GM18867 (cell line): ENCODE measurements around the gene HOXC9.
"Not testable (repeated sequence)": the region's sequence is repeated elsewhere in the genome, so short reads cannot be mapped to it uniquely, and the experiment has no call there.

Experiments
- ATAC-seq: cut with Tn5 transposase; IDR thresholded peaks from one replicate; pipeline ENCODE4 v1.9.1; 2021; ENCODE audit warnings: mild to moderate bottlenecking, moderate library complexity; ENCODE audit not compliant: unreplicated experiment

Gene HOXC9

GRCh38 chr12:54036620-54037359, 36.8 kb downstream of the HOXC9 start:
- no peak for ATAC-seq

- no peak for ATAC-seq
These were observed 37.7 kb downstream of the HOXC9 start for GRCh38 chr12:54037360-54038283.

- no peak for ATAC-seq
These were observed 38.4 kb downstream of the HOXC9 start for GRCh38 chr12:54038284-54038870.

- ATAC-seq, result no peak
These were observed 39.0 kb downstream of the HOXC9 start for GRCh38 chr12:54038871-54039414.

GRCh38 chr12:54039417-54040147, 39.6 kb downstream of the HOXC9 start:
- no peak for ATAC-seq

GRCh38 chr12:54040148-54040494, 40.2 kb downstream of the HOXC9 start:
- ATAC-seq, result no peak

GRCh38 chr12:54040648-54041047, 40.7 kb downstream of the HOXC9 start:
- no peak for ATAC-seq

GRCh38 chr12:54041097-54041690, 41.2 kb downstream of the HOXC9 start:
- no peak for ATAC-seq

GRCh38 chr12:54042033-54042432, 42.1 kb downstream of the HOXC9 start:
- not testable (repeated sequence) for ATAC-seq

- no peak for ATAC-seq
These were observed 43.3 kb downstream of the HOXC9 start for GRCh38 chr12:54042970-54043853.

- ATAC-seq, result no peak
These were observed 44.6 kb downstream of the HOXC9 start for GRCh38 chr12:54044425-54045103.

GRCh38 chr12:54045401-54045800, 45.4 kb downstream of the HOXC9 start:
- ATAC-seq, result no peak

- no peak for ATAC-seq
These were observed 46.0 kb downstream of the HOXC9 start for GRCh38 chr12:54045868-54046521.

GRCh38 chr12:54046809-54047159, 46.8 kb downstream of the HOXC9 start:
- ATAC-seq, result no peak

GRCh38 chr12:54047160-54047963, 47.4 kb downstream of the HOXC9 start:
- no peak for ATAC-seq

- ATAC-seq, result no peak
These were observed 48.0 kb downstream of the HOXC9 start for GRCh38 chr12:54047964-54048303.

- no peak for ATAC-seq
These were observed 48.6 kb downstream of the HOXC9 start for GRCh38 chr12:54048406-54049093.
